Right hindlimb (tissue), 1 donor: ENCODE results near the gene PLEKHM2.
"Not testable (repeated sequence)": the region's sequence is repeated elsewhere in the genome, so short reads cannot be mapped to it uniquely, and the experiment has no call there.

Experiments used
- DNase-seq: peaks from one replicate; pipeline ENCODE4 v3.0.0-alpha.2; 2018

PLEKHM2 gene

DNA sequence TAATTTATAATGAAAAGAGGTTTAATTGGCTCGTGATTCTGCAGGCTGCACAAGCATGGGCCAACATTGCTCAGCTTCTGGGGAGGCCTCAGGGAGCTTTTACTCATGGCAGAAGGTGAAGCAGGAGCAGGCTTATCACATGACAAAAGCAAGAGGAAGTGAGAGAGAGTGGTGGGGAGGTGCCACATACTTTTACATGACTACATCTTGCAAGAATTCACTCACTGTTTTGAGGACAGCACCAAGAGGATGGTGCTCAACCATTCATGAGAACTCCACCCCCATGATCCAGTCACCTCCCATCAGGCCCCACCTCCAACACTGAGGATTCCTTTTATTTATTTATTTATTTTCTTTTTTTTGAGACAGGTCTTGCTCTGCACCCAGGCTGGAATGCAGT is 5.5 kb upstream of the PLEKHM2 start:
- DNase-seq, result no peak

GRCh38 chr1:15680131-15680530 is 4.0 kb upstream of the PLEKHM2 start:
- no peak for DNase-seq

DNA sequence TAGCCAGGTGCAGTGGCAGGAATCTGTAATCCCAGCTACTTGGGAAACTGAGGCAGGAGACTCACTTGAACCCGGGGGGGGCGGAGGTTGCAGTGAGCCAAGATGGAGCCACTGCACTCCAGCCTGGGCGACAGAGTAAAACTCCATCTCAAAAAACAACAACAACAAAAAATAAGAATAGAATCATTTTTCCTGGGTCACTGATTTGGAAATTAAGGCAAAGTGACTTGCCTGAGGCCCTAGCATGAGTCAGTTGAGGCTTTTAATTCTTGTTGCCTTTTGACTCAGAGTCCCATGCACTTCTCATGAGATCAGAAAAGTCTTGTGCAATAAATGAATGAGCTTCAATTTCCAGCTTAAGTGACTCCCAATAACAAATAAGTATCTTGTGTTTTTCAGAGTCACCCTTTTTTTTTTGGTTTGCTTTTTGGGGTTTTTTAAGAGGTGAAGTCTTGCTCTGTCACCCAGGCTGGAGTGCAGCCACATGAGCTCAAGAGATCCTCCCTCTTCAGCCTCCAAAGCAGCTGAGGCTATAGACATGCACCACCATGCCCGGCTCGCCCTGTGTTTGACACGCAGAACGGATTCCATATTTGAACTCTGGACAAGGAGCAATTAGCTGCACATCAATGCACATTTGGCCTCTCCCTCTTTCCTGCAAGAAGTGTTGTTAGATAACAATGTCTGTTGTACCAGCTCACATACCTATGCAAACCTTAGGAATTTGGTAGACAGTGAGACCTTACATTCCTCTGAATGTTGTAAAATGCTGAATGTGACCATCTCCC is 3.4 kb upstream of the PLEKHM2 start:
- DNase-seq, result no peak

- no peak for DNase-seq
Observed at GRCh38 chr1:15681349-15682292, 2.5 kb upstream of the PLEKHM2 start.

GRCh38 chr1:15682936-15683341 is 1.2 kb upstream of the PLEKHM2 start:
- DNase-seq, result no peak

DNA sequence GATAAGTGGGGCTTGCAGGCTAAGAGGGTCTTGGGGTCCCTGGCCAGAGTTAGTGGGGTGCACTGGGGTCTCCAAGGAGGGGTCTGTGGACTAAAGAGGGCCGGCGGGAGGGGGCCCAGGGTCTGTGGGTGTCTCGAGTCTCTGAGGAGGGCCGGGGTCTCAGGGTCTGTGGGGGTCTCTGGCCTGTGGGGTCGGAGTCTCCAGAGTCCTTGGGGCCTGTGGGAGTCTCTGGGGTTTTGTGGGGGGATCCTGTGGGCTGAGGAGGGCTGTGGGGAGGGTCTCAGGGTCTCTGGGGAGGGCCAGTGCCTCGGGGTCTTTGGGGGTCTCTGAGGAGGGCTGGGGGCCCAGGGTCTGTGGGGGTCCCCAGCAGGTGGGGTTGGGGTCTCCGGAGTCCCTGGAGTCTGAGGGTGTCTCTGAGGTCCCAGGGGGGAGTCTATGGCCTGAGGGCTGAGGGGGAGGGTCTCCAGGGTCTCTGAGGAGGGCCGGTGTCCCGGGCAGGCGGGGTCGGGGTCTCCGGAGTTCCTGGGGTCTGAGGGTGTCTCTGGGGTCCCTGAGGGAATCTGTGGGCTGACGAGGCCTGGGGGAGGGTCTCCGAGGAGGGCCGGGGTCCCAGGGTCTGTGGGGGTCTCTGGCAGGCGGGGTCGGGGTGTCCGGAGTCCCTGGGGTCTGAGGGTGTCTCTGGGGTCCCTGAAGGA is 628 bp upstream of the PLEKHM2 start:
- DNase-seq, result no peak

DNA sequence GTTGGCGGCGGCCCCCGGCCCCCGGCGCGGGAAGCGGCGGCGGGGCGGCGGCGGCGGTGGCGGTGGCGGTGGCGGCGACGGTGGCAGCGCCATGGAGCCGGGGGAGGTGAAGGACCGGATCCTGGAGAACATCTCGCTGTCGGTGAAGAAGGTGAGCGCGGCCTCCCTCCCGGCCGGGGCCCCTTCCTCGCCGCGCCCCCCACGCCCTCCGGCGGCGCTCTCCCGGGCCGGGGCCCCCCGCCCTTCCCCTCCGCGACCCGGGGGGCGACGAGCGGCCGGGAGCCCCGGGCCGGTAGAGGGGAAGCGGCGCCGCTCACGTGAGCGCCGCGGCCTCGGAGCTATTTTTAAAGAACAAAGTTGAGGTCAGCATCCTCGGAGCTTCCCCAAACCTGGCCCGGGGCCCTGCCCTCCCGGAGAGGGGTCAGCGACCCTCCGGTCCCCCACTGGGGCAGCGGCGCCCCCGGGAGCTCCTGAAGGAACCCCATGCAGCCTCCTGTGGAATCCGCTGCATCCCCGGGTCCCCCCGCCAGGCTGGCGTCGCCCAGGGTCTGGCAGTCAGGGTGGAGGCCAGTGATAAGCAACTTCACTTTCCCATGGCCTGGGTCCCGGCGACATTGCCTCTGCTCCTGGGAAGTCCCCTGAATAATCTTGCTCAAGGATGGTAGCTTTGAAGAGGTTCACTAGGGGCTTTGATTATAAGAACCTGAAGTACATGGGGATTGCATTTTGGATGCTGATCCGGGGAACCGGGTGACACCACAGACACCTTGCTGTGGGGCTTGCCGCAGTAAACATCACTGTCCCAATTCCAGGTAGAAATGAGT is 560 bp downstream of the PLEKHM2 start:
- DNase-seq, result peak; percentile 50

- DNase-seq, result no peak
Observed at GRCh38 chr1:15685820-15686219, 1.7 kb downstream of the PLEKHM2 start.

- DNase-seq, result no peak
Observed at GRCh38 chr1:15687446-15687845, 3.3 kb downstream of the PLEKHM2 start.

DNA sequence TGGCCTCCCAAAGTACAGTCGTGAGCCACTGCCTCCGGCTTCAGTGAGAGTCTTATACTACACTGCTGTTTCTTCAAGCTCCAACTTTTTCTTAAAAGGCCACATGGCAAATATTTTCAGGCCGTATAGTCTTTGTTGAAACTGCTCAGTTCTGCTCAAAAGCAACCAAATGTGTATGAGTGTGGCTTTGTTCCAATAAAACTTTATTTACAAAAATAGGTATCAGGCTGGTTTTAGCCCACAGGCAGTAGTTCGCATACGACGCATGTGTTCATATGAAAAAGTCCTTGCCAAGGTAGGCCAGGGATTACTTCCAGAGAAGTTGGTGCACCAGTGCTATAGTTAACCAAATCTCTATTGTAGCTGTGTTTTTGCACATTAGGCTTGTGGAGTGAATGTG is 6.2 kb downstream of the PLEKHM2 start:
- no peak for DNase-seq

DNA sequence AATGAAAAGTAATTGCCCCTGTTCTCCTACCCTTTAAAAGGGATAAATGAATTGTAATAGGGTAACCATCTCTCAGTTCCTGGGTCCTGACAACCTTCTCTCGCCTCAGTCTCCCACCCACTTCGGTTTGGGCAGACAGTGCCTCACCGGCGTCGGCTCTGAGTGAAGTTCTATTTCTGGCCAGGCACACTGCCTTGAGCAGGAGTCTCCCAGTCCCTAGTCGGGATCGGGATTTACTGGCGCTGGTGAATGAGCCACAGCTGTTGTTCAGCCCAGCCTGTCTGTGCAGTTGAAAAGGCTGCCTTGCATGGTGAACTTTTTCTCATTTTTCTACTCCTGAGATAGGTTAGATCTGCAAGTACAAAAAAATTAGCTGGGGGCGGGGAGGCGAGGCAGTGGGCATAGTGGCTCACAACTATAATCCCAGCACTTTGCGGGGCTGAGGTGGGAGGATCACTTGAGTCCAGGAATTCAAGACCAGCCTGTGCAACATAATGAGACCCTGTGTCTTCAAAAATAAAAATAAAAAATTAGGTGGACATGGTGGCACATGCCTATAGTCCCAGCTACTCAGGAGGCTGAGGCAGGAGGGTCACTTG is 7.4 kb downstream of the PLEKHM2 start:
- DNase-seq, result peak; percentile 70

DNA sequence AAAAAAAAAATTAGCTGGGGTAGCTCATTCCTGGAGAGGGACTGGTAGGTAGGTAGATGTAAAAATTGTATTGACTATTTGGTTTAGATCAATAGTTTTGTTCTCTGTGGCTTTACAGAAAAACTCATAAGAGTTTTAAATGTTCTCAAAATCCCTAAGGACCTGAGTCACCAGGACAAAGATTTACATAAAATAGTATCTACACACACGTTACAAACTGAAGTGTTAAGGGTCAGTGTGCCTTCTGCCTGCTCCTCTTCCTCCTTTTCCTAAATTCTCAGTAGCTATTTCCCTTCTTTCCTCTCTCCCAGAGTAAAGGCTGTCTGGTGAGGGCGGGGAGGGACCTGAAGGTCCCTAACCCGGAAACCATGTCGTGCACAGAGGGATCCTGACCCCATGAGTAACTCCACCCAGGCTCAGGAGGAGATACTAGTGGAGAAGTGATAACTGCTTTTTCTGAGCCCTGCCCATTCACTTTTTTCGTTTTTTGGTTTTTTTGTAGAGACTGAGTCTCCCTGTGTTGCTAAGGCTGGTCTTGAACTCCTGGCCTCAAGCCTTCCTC is 8.1 kb downstream of the PLEKHM2 start:
- no peak for DNase-seq

GRCh38 chr1:15693371-15693770 is 9.3 kb downstream of the PLEKHM2 start:
- no peak for DNase-seq

DNA sequence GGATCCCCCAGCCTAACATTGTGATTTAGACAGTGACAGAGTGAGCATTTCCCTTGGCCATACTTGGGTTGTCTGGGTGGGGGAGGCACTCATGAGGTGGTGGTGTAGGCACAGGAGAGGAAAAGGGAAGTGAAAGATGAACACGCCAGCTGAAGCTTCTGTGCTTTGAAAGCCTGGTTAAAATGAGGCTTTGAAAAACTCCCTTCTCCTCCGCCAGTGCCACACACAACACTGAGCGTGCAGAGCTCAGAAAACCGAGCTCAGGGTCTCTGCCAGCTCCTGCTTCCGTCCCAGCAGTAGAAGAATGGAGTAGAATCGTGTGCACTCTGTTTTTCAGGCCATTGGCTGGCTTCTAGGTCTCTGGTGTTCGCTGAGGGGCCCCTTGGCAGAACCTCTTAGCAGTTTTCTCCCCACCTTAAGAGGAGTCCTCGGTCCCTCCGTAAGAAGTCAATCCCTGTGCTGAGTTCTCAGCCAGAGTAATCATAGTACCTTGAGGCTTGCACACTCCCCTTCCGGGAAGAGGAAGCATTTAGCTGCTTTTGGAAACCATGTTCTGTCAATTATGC is 12.9 kb downstream of the PLEKHM2 start:
- peak; percentile 45 for DNase-seq

DNA sequence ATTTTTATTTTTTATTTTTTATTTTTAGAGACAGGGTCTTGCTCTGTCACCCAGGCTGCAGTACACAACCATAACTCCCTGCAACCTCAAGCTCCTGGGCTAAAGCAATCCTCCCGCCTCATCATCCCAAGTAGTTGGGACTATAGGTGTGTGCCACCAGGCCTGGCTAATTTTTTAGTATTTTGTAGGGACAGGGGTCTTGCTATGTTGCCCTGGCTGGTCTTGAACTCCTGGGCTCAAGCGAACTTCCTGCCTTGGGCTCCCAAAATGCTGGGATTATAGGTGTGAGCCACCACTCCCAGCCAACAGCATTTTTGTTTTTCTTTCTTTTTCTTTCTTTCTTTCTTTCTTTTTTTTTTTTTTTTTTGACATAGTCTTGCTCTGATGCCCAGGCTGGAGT is 14.1 kb downstream of the PLEKHM2 start:
- DNase-seq, result no peak

GRCh38 chr1:15699321-15699720 is 15.2 kb downstream of the PLEKHM2 start:
- DNase-seq, result not testable (repeated sequence)

DNA sequence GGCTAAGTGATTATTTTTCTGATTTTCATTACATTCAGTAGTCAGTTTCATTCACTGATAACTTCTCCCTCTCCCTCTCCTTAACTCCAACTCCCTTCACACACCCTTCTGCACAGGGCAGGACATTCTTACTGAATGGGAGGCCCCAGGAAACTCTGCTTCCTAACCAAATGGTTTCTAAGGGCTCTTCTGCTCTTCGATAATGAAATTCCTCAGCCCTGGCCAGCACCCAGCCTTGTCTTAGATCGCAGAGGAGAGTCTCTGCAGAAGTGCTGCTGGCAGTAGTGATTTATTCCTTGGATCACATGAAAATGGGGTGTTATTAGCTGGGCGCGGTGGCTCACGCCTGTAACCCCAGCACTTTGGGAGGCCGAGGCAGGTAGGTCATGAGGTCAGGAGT is 16.4 kb downstream of the PLEKHM2 start:
- no peak for DNase-seq

- DNase-seq, result no peak
Observed at GRCh38 chr1:15701784-15702183, 17.7 kb downstream of the PLEKHM2 start.

DNA sequence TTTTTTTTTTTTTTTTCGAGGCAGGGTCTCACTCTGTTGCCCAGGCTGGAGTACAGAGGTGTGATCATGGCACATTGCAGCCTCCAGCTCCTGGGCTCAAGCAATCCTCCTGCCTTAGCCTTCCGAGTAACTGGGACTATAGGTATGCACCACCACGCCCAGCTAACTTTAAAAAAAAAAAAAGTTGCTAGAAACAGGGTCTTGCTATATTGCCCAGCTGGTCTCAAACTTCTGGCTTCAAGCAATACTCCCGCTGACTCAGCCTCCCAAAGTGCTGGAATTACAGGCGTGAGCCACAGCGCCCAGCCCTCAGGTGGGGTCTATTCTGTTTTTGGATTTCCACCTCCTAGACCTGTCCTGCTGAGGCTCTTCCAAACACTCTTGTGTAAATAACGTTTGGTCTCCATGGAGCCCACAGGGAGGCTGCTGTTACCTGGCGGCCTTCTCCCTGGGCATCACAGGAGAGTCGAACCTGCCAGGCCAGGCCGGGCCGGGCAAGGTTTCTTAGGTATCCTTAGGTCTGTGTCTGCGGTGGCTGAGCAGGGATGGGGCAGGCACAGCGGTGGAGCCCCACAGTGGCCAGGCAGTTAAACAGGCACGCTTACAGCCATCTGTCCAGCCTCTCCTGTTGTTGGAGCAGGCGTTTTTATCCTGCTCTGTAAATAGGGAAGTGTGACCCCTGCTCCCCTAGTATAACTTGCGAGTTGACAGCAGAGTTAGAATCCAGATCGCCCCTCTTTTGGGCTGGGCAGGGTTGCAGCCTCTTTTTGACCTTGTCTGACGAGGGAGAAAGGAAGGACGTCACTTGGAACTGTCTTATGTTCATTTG is 18.8 kb downstream of the PLEKHM2 start:
- no peak for DNase-seq

DNA sequence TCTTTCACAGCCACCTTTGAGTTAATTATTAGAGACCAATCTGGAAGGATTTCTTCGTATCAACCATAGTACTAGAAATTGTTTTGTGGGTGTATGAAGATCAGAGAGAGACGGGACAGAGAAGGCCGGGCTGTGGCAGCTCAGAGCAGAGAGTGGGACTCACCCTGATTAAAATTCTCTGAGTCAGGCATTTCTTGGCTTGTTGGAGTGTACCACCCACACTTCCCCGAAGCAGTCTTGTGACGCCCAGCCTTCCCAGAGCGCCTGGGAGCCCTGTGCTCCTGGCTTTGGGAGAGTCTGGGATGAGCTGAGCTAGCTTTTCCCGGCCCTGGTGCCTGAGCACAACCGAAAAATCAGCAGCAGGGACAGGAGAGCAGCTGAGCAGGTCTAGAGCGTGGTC is 19.4 kb downstream of the PLEKHM2 start:
- DNase-seq, result peak; percentile 85
